OCI-LY7 (cell line): ENCODE measurements around the gene HDAC9. TPM values are rescaled to one million over a fixed set of nuclear protein-coding genes. Genes with fewer than 3 reads are reported as not detected.

Experiments used
- BruUV-seq: library from RNA; stranded (reverse); fragments of 400-500 nt; replicated peaks from 2 replicates; lab custom pipeline; 2021; lab: Mats Ljungman, UMichigan
- CTCF ChIA-PET: fragments of 300-600 bp; sonication (Branson Sonifier 250); formaldehyde crosslinking; loops from one replicate; lab custom pipeline; 2022; ENCODE audit warnings: antibody characterized with exemption; ENCODE audit not compliant: unreplicated experiment; lab: Charles Lee
- POLR2A ChIA-PET: fragments of 300-600 bp; sonication (Branson Sonifier 250); formaldehyde crosslinking; loops from one replicate; lab custom pipeline; 2022; ENCODE audit warnings: antibody characterized with exemption; lab: Charles Lee
- DNase-seq: peaks from one replicate; pipeline ENCODE4 v3.0.0-alpha.2; 2015; ENCODE audit warnings: low spot score
- H2AFZ ChIP-seq: fragments of 200-600 bp; sonication (generic), shearing (Covaris generic); 2 replicates; pipeline ENCODE4 v1.6.1; 2014; ENCODE audit warnings: mild to moderate bottlenecking, antibody characterized with exemption, low read length, moderate library complexity
- H3K27ac ChIP-seq: fragments of 200-600 bp; sonication (generic); 2 replicates; pipeline ENCODE4 v1.5.1; 2014; ENCODE audit warnings: mixed run types, low read depth, mild to moderate bottlenecking, moderate library complexity, low read length, inconsistent platforms; ENCODE audit not compliant: poor library complexity, severe bottlenecking
- H3K36me3 ChIP-seq: fragments of 200-600 bp; sonication (generic); 2 replicates; pipeline ENCODE4 v1.6.1; 2014; ENCODE audit warnings: mild to moderate bottlenecking, antibody characterized with exemption, low read length, moderate library complexity, mixed read lengths; ENCODE audit not compliant: insufficient read depth
- H3K4me1 ChIP-seq: fragments of 200-600 bp; sonication (generic); 2 replicates; pipeline ENCODE4 v1.5.1; 2014; ENCODE audit warnings: mild to moderate bottlenecking, low read length; ENCODE audit not compliant: insufficient read depth, poor library complexity, severe bottlenecking
- H3K4me2 ChIP-seq: fragments of 200-600 bp; sonication (generic); 2 replicates; pipeline ENCODE4 v1.6.1; 2014; ENCODE audit warnings: mild to moderate bottlenecking, low read length
- H3K4me3 ChIP-seq: fragments of 200-600 bp; sonication (generic); 2 replicates; pipeline ENCODE4 v1.5.1; 2014; ENCODE audit warnings: mild to moderate bottlenecking, low read depth, low read length; ENCODE audit not compliant: poor library complexity, severe bottlenecking
- H3K79me2 ChIP-seq: fragments of 200-600 bp; sonication (generic); 2 replicates; pipeline ENCODE4 v1.6.1; 2016; ENCODE audit warnings: low read depth, mild to moderate bottlenecking, low read length, moderate library complexity, mixed read lengths; ENCODE audit not compliant: insufficient read depth
- H3K9me2 ChIP-seq: fragments of 200-600 bp; sonication (generic); 2 replicates; pipeline ENCODE4 v1.6.1; 2016; ENCODE audit warnings: mild to moderate bottlenecking, low read length, mixed read lengths; ENCODE audit not compliant: insufficient read depth
- H3K9me3 ChIP-seq: fragments of 200-600 bp; sonication (generic); 2 replicates; pipeline ENCODE4 v1.6.1; 2014; ENCODE audit warnings: mild to moderate bottlenecking, mixed run types, low read length, mixed read lengths
- H4K20me1 ChIP-seq: fragments of 200-600 bp; sonication (generic); 2 replicates; pipeline ENCODE4 v1.6.1; 2014; ENCODE audit warnings: mild to moderate bottlenecking, antibody characterized with exemption, low read length, moderate library complexity, mixed read lengths; ENCODE audit not compliant: insufficient read depth
- EZH2phosphoT487 ChIP-seq: fragments of 200-600 bp; sonication (generic); IDR thresholded peaks from 2 replicates; pipeline ENCODE4 v1.6.1; 2018; ENCODE audit warnings: low read depth, borderline replicate concordance, mild to moderate bottlenecking, mixed run types, antibody characterized with exemption, low read length, moderate library complexity, mixed read lengths
- intact Hi-C: fragments of 100-400 bp; cut with micrococcal nuclease; formaldehyde crosslinking; loops from one replicate; pipeline ENCODE4 v1.10.0; 2022; ENCODE audit not compliant: unreplicated experiment
- total RNA-seq, 2 experiments: library from RNA; depleted of rRNA in 1 of 2; stranded (reverse); fragments of >200 nt in 1 of 2; shearing (Covaris generic) in 1 of 2; gene quantifications; 2 replicates each; pipeline ENCODE4 v1.2.3, GENCODE V29; 2014 to 2022
- TF ChIP-seq, protein P1 (sequence below): fragments of 200-600 bp; sonication (generic); conservative IDR thresholded peaks from 2 replicates; pipeline ENCODE4 v1.5.1; 2014; ENCODE audit warnings: mild to moderate bottlenecking, antibody characterized with exemption, low read length, moderate library complexity, mixed read lengths

HDAC9 gene
- total RNA-seq, 2 experiments from 2014 or later = 58.8 to 91.7 TPM

DNA sequence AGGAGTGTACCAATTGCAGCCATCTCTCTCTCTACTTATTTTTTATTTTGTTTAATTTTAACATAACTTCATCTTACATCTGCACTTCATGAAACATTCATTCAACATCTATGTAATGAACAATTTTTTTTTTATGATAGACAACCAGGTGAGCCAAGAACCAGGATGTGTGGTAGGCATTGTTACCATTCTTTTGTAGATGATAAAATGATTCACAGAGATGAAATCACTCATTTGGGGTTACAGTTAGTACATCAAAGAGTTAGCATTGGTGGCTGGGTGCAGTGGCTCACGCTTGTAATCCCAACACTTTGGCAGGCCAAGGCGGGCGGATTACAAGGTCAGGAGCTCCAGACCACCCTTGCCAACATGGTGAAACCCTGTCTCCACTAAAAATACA lies 127.8 kb downstream of the HDAC9 start:
- H3K79me2 ChIP-seq = no peaks in the 10 kb centered on the region
- H3K4me1 ChIP-seq = no peaks in the 10 kb centered on the region
- H3K9me2 ChIP-seq = no peaks in the 10 kb centered on the region; the same call in 1 of the 2 replicates
- no TSS peak for BruUV-seq
- TF ChIP-seq EZH2phosphoT487 = no peak
- TF ChIP-seq, protein P1, sequence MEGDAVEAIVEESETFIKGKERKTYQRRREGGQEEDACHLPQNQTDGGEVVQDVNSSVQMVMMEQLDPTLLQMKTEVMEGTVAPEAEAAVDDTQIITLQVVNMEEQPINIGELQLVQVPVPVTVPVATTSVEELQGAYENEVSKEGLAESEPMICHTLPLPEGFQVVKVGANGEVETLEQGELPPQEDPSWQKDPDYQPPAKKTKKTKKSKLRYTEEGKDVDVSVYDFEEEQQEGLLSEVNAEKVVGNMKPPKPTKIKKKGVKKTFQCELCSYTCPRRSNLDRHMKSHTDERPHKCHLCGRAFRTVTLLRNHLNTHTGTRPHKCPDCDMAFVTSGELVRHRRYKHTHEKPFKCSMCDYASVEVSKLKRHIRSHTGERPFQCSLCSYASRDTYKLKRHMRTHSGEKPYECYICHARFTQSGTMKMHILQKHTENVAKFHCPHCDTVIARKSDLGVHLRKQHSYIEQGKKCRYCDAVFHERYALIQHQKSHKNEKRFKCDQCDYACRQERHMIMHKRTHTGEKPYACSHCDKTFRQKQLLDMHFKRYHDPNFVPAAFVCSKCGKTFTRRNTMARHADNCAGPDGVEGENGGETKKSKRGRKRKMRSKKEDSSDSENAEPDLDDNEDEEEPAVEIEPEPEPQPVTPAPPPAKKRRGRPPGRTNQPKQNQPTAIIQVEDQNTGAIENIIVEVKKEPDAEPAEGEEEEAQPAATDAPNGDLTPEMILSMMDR = no peak
- no peak overlapping the region for H3K4me3 ChIP-seq
- CTCF ChIA-PET = no interaction called here
- H2AFZ ChIP-seq = no peak overlapping the region
- H4K20me1 ChIP-seq = no peaks in the 10 kb centered on the region
- peaks cover 71% of the 10 kb centered on the region for H3K36me3 ChIP-seq
- H3K9me3 ChIP-seq = no peaks in the 10 kb centered on the region
- H3K4me2 ChIP-seq = no peak overlapping the region
- no peak overlapping the region for H3K27ac ChIP-seq
- POLR2A ChIA-PET = interaction anchor here (0.6 kb wide), 1 partner anchor 15 kb away, joined by 3 read pairs; no protein-coding TSS in a partner anchor
- DNase-seq = no peak
- intact Hi-C loops = no loop called here

DNA sequence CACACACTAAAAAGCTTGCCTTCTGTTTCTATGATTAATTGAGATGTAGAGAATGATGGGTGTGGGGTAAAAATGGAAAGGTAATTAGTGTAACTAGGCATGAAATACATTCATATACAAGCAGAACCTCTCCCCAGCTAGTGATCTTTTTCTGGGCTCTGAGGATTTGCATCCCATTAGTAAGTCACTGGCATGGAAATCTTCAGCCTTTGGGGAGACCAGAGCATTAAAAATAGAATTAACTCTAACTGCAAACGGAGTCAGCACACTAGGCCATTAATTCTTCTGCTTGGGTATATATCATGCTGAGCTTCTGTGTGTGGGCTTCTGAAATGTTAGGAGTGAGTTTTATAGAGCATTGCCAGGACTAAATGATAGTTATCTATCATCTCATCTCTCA lies 128.9 kb downstream of the HDAC9 start:
- peaks cover 77% of the 10 kb centered on the region for H3K36me3 ChIP-seq
- H3K4me3 ChIP-seq = no peak overlapping the region
- H3K79me2 ChIP-seq = no peaks in the 10 kb centered on the region
- no peaks in the 10 kb centered on the region for H4K20me1 ChIP-seq
- no peaks in the 10 kb centered on the region for H3K9me3 ChIP-seq
- BruUV-seq = no TSS peak
- CTCF ChIA-PET = no interaction called here
- H2AFZ ChIP-seq = no peak overlapping the region
- no peak overlapping the region for H3K4me2 ChIP-seq
- intact Hi-C loops = no loop called here
- no peaks in the 10 kb centered on the region for H3K4me1 ChIP-seq
- no peaks in the 10 kb centered on the region; the same call in 1 of the 2 replicates for H3K9me2 ChIP-seq
- no peak for TF ChIP-seq EZH2phosphoT487
- TF ChIP-seq, protein P1 = no peak
- no peak overlapping the region for H3K27ac ChIP-seq
- no peak for DNase-seq
- POLR2A ChIA-PET = interaction anchor here (1.0 to 1.4 kb wide), 2 partner anchors 10 to 11 kb away, joined by 3 to 4 read pairs; no protein-coding TSS in a partner anchor

DNA sequence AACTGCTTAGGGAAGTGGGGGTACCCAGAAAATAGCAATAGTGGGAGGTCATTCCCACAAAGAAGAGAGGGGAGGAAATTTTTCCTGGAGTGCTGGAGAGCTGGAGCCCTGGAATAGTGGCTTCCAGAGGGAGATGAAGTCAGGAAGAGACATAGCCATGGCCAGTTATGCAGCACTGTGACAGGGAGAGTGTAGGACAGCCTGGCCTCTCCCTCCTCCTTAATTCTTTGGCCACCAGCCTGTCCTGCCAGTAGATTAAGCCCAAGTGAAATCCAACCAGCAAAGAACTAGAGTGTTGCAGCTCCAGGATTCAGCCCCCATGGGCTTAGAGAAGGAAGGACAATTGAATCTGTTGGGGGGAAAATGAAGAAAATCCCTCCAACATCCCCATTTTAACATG lies 130.5 kb downstream of the HDAC9 start:
- TF ChIP-seq, protein P1 = no peak
- TF ChIP-seq EZH2phosphoT487 = no peak

More for the DNA sequence above, 130.5 kb downstream of the HDAC9 start:
- Histone ChIP-seq H3K27ac (no peak overlapping the region), H3K36me3 (peaks cover 77% of the 10 kb centered on the region), H3K79me2 (no peaks in the 10 kb centered on the region), H3K4me1 (no peaks in the 10 kb centered on the region), H3K4me2 (no peak overlapping the region), H4K20me1 (no peaks in the 10 kb centered on the region), H2AFZ (no peak overlapping the region), H3K4me3 (no peak overlapping the region), H3K9me3 (no peaks in the 10 kb centered on the region), H3K9me2 (no peaks in the 10 kb centered on the region; the same call in 1 of the 2 replicates)
- intact Hi-C loops = no loop called here
- no peak for DNase-seq
- ChIA-PET CTCF (interaction anchor here (0.6 kb wide), 1 partner anchor 52 kb away, joined by 3 read pairs; no protein-coding TSS in a partner anchor), POLR2A (interaction anchor here (0.8 to 2.4 kb wide), 4 partner anchors 9 to 58 kb away, joined by 3 to 8 read pairs (median 3); no protein-coding TSS in a partner anchor)
- BruUV-seq = no TSS peak
